ENCODE data around the gene CSNK1G1.
"Not testable (repeated sequence)": the region's sequence is repeated elsewhere in the genome, so short reads cannot be mapped to it uniquely, and the experiment has no call there.

Gene CSNK1G1

DNA sequence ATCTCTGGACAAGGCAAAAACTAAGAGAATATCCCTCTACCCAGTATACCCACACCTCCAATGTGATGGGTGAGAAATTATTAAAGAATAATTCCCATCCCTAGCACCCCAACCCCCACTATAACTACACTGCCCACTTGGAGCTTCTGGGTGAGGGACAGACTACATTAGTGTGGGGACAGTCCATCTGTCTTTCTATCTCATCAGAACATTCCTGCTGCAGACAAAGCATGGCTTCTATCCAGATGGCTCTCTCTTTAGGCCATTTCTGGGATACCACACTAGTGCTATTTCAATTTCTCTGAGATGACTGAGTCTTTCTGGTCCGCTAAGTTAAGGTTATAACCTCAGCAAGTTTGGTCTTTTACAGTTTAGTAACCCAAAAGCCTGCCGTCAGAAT lies 6.6 kb downstream of the CSNK1G1 start:
- no peak for DNase-seq (ENCODE audit: low read depth)

DNA sequence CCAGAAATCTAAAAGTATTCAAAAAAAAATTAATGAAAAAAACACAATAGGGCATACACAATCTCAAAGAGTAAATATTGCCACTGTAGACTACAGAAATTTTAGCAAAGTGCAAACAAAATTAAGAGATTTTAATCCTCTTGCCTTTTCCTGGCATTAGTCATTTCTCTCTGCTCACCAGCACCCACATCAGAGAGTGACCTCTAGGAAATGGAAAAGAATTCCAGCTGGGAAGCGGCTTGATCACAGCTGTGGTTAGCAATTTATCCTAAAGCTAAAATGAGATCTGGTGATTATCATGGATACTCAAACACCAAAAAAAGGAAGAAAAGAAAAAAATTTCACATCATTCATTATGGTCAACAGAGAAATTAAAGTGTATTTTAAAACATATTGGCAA lies 7.5 kb downstream of the CSNK1G1 start:
- DNase-seq (ENCODE audit: low read depth) = no peak

GRCh38 chr15:64346242-64346641 lies 9.7 kb downstream of the CSNK1G1 start:
- not testable (repeated sequence) for DNase-seq (ENCODE audit: low read depth)

- peak; percentile 52 for DNase-seq (ENCODE audit: low read depth)
Measured at GRCh38 chr15:64344651-64345294, 11.2 kb downstream of the CSNK1G1 start.

GRCh38 chr15:64343841-64344240 lies 12.1 kb downstream of the CSNK1G1 start:
- no peak for DNase-seq (ENCODE audit: low read depth)

DNA sequence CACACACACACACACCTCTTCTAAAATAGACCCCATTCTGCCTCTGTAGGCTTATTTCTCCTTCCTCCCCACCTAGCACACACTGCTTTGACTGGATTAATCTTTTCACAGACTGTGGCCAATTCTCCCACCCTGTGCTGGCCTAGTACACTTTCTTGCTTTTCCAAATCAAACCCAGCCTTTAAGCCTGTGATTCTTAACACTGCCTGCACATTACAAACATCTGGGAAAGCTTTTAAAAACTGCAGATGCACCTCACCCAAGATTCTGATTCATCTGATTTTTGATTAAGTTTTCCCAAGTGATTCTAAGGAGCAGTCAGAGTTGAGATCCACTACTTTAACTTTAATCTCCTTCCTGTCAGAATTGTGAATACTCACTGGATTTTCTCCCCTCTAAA lies 12.8 kb downstream of the CSNK1G1 start:
- no peak for DNase-seq (ENCODE audit: low read depth)

- DNase-seq (ENCODE audit: low read depth) = no peak
Measured at GRCh38 chr15:64341961-64342360, 14.0 kb downstream of the CSNK1G1 start.

DNA sequence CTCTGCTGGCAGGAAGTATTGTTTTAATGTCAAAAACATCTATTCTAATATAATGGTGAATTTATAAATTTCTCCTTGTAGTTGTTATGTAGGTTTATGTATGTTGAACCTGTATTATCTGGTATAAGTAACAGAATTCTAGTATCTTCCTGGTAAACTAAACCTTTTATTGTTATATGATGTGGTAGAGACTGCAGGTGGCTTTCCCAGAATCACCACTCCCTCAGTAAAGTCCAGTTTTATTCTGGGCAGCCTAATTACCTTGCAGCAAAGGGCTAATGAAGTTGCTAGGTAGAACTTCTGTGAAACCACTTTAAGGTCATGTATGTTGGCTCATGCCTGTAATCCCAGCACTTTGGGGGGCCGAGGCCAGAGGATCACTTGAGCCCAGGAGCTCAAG lies 15.6 kb downstream of the CSNK1G1 start:
- no peak for DNase-seq (ENCODE audit: low read depth)

- DNase-seq (ENCODE audit: low read depth) = no peak
Measured at GRCh38 chr15:64337761-64338160, 18.2 kb downstream of the CSNK1G1 start.

DNA sequence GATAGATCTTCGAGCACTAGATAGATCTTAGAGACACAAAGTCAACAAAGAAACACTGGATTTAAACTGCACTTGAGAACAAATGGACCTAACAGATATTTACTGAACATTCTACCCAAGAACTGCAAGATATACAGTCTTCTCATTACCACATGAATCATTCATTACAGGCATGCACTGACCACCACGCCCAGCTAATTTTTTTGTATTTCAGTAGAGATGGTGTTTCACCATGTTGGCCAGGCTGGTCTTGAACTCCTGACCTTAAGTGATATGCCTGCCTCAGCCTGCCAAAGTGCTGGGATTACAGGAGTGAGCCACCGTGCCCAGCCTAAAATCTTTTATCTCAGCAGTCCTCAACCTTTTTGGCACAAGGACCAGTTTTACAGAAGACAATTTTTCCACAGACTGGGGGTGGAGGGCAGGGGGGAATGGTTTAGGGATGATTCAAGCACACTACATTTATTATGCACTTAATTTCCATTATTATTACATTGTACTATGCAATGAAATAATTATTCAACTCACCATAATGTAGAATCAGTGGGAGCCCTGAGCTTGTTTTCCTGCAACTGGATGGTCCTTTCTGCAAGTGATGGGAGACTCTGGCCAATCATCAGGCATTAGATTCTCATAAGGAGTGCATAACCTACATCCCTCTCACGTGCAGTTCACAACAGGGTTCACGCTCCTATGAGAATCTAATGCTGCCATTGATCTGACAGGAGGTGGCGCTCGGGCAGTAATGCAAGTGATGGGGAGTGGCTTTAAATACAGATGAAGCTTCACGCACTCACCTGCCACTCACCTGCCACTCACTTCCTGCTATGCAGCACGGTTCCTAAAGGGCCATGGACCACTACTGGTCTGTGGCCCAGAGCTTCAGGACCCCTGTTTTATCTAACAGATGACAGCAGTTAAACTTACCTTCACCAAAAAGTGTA lies 21.7 kb downstream of the CSNK1G1 start:
- peak; percentile 40 for DNase-seq (ENCODE audit: low read depth)

GRCh38 chr15:64333516-64333915 lies 22.5 kb downstream of the CSNK1G1 start:
- no peak for DNase-seq (ENCODE audit: low read depth)

DNA sequence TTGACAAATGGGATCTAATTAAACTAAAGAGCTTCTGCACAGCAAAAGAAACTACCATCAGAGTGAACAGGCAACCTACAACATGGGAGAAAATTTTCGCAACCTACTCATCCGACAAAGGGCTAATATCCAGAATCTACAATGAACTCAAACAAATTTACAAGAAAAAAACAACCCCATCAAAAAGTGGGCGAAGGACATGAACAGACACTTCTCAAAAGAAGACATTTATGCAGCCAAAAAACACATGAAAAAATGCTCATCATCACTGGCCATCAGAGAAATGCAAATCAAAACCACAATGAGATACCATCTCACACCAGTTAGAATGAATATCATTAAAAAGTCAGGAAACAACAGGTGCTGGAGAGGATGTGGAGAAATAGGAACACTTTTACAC lies 24.3 kb downstream of the CSNK1G1 start:
- DNase-seq (ENCODE audit: low read depth) = not testable (repeated sequence)

DNA sequence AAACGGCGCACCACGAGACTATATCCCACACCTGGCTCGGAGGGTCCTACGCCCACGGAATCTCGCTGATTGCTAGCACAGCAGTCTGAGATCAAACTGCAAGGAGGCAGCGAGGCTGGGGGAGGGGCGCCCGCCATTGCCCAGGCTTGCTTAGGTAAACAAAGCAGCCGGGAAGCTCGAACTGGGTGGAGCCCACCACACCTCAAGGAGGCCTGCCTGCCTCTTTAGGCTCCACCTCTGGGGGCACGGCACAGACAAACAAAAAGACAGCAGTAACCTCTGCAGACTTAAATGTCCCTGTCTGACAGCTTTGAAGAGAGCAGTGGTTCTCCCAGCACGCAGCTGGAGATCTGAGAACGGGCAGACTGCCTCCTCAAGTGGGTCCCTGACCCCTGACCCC lies 29.0 kb downstream of the CSNK1G1 start:
- not testable (repeated sequence) for DNase-seq (ENCODE audit: low read depth)

DNA sequence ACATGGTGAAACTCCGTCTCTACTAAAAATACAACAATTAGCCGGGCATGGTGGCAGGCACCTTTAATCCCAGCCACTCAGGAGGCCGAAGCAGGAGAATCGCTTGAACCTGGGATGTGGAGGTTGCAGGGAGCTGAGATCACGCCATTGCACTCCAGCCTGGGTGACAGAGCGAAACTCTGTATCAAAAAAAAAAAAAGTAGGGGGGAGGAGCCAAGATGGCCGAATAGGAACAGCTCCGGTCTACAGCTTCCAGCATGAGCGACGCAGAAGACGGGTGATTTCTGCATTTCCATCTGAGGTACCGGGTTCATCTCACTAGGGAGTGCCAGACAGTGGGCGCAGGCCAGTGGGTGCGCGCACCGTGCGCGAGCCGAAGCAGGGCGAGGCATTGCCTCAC lies 29.5 kb downstream of the CSNK1G1 start:
- not testable (repeated sequence) for DNase-seq (ENCODE audit: low read depth)

DNA sequence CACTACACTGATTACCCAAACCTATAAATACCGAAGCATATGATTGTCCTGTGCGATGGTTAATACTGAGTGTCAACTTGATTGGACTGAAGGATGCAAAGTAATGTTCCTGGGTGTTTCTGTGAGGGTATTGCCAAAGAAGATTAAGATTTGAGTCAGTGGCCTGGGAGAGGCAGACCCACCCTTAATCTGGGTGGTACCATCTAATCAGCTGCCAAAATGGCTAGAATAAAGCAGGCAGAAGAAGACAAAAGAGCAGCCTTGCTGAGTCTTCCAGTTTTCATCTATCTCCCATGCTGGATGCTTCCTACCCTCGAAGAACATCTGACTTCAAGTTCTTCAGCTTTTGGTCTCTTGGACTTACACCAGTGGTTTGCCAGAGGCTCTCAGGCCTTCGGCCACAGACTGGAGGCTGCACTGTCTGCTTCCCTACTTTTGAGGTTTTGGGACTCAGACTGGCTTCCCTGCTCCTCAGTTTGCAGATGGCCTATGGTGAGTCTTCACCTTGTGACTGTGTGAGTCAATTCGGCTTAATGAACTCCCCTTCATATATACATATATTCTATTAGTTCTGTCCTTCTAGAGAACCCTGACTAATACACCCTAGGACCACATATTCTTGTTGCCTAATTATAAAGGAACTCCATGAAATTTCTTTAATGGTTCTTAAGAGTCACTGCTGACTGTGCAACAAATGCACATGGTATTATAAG lies 31.7 kb downstream of the CSNK1G1 start:
- peak; percentile 39 for DNase-seq (ENCODE audit: low read depth)

DNA sequence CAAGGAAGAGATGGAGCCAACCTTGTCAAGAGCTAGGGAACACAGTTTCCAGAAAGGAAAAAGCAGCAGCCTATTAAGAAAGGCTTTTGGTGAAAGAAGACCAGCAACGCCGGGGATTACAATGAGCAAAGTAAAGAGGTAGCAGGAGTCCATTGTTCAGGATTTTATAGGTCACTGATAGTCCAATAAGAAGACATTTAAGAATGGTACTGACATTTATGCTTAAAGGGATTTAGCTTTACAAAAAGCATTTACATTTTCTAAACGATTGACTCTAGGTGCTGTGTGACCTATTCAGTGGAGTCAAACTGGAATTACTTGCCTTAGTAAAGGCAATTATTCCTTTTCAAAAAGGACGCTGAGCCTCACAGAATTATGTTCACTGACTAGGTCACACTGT lies 40.8 kb downstream of the CSNK1G1 start:
- no peak for DNase-seq (ENCODE audit: low read depth)

GRCh38 chr15:64314456-64314855 lies 41.5 kb downstream of the CSNK1G1 start:
- DNase-seq (ENCODE audit: low read depth) = no peak

DNA sequence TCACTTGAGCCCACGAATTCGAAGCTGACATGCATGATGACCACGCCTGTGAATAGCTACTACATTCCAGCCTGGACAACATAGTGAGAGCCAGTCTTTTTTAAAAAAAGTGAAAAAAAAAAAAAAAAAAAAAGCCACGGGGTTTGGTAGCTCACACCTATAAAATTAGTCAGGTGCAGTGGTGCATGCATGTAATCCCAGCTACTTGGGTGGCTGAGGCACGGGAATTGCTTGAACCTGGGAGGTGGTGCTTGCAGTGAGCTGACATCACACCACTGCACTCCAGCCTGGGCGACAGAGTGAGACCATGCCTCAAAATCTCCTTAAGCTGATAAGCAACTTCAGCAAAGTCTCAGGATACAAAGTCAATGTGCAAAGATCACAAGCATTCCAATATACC lies 44.4 kb downstream of the CSNK1G1 start:
- no peak for DNase-seq (ENCODE audit: low read depth)

GRCh38 chr15:64310036-64310435 lies 45.9 kb downstream of the CSNK1G1 start:
- no peak for DNase-seq (ENCODE audit: low read depth)

GRCh38 chr15:64305261-64305660 lies 50.7 kb downstream of the CSNK1G1 start:
- DNase-seq (ENCODE audit: low read depth) = peak; percentile 13

DNA sequence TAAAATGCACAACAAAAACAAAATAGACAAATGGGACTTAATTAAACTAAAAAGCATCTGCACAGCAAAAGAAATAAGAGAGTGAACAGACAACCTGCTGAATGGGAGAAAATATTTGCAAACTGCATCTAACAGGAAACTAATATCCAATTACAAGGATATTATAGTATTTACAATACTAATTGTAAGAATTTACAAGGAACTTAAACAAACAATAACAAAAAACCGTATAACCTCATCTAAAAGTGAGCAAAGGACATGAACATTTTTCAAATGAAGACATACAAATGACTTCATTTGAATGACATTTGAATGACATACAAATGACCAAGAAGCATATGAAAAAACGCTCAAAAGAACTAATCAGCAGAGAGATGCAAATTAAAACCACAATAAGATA lies 66.4 kb downstream of the CSNK1G1 start:
- no peak for DNase-seq (ENCODE audit: low read depth)

DNA sequence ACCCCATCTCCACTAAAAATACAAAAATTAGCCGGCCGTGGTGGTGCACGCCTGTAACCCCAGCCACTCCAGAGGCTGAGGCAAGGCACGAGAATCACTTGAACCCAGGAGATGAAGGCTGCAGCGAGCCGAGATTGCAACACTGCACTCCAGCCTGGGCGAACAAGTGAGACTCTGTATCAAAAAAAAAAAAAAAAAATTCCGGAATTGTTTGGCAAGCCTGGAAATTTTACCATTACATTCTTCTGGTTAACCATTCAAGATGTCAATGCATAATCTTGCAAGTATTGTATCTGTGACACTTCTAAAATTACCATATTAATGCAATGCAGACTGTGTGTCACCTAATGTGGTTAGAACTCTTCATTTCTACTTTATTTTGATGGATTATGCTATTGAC lies 67.0 kb downstream of the CSNK1G1 start:
- no peak for DNase-seq (ENCODE audit: low read depth)

DNA sequence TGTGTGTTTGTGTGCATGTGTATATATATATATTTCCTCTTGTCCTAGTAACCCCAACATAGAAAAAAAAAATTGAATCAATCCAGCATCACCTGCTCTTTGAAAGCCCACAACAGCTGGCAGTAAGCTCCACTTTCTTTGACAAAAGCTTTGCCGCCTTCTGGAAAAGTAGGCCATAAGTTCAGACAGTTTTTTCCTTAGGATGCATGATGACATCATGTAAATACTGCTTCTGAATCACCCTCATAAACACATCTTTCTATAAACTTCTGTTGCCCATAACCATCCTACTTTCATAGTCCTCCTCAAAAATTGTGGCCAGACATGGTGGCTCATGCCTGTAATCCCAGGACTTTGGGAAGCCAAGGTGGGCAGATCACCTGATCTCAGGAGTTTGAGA lies 67.4 kb downstream of the CSNK1G1 start:
- peak; percentile 52 for DNase-seq (ENCODE audit: low read depth)
